OCI-LY7 (cell line): Measurements from ENCODE around the gene WDR35. TPM values are rescaled to one million over a fixed set of nuclear protein-coding genes. Genes with fewer than 3 reads are reported as not detected.

Experiments
- BruUV-seq: library from RNA; stranded (reverse); fragments of 400-500 nt; replicated peaks from 2 replicates; lab custom pipeline; 2021; lab: Mats Ljungman, UMichigan
- CTCF ChIA-PET: fragments of 300-600 bp; sonication (Branson Sonifier 250); formaldehyde crosslinking; loops from one replicate; lab custom pipeline; 2022; ENCODE audit warnings: antibody characterized with exemption; ENCODE audit not compliant: unreplicated experiment; lab: Charles Lee
- POLR2A ChIA-PET: fragments of 300-600 bp; sonication (Branson Sonifier 250); formaldehyde crosslinking; loops from one replicate; lab custom pipeline; 2022; ENCODE audit warnings: antibody characterized with exemption; lab: Charles Lee
- DNase-seq: peaks from one replicate; pipeline ENCODE4 v3.0.0-alpha.2; 2015; ENCODE audit warnings: low spot score
- H2AFZ ChIP-seq: fragments of 200-600 bp; sonication (generic), shearing (Covaris generic); 2 replicates; pipeline ENCODE4 v1.6.1; 2014; ENCODE audit warnings: mild to moderate bottlenecking, antibody characterized with exemption, low read length, moderate library complexity
- H3K27ac ChIP-seq: fragments of 200-600 bp; sonication (generic); 2 replicates; pipeline ENCODE4 v1.5.1; 2014; ENCODE audit warnings: mixed run types, low read depth, mild to moderate bottlenecking, moderate library complexity, low read length, inconsistent platforms; ENCODE audit not compliant: poor library complexity, severe bottlenecking
- H3K36me3 ChIP-seq: fragments of 200-600 bp; sonication (generic); 2 replicates; pipeline ENCODE4 v1.6.1; 2014; ENCODE audit warnings: mild to moderate bottlenecking, antibody characterized with exemption, low read length, moderate library complexity, mixed read lengths; ENCODE audit not compliant: insufficient read depth
- H3K4me1 ChIP-seq: fragments of 200-600 bp; sonication (generic); 2 replicates; pipeline ENCODE4 v1.5.1; 2014; ENCODE audit warnings: mild to moderate bottlenecking, low read length; ENCODE audit not compliant: insufficient read depth, poor library complexity, severe bottlenecking
- H3K4me2 ChIP-seq: fragments of 200-600 bp; sonication (generic); 2 replicates; pipeline ENCODE4 v1.6.1; 2014; ENCODE audit warnings: mild to moderate bottlenecking, low read length
- H3K4me3 ChIP-seq: fragments of 200-600 bp; sonication (generic); 2 replicates; pipeline ENCODE4 v1.5.1; 2014; ENCODE audit warnings: mild to moderate bottlenecking, low read depth, low read length; ENCODE audit not compliant: poor library complexity, severe bottlenecking
- H3K79me2 ChIP-seq: fragments of 200-600 bp; sonication (generic); 2 replicates; pipeline ENCODE4 v1.6.1; 2016; ENCODE audit warnings: low read depth, mild to moderate bottlenecking, low read length, moderate library complexity, mixed read lengths; ENCODE audit not compliant: insufficient read depth
- H3K9me2 ChIP-seq: fragments of 200-600 bp; sonication (generic); 2 replicates; pipeline ENCODE4 v1.6.1; 2016; ENCODE audit warnings: mild to moderate bottlenecking, low read length, mixed read lengths; ENCODE audit not compliant: insufficient read depth
- H3K9me3 ChIP-seq: fragments of 200-600 bp; sonication (generic); 2 replicates; pipeline ENCODE4 v1.6.1; 2014; ENCODE audit warnings: mild to moderate bottlenecking, mixed run types, low read length, mixed read lengths
- H4K20me1 ChIP-seq: fragments of 200-600 bp; sonication (generic); 2 replicates; pipeline ENCODE4 v1.6.1; 2014; ENCODE audit warnings: mild to moderate bottlenecking, antibody characterized with exemption, low read length, moderate library complexity, mixed read lengths; ENCODE audit not compliant: insufficient read depth
- CTCF ChIP-seq: fragments of 200-600 bp; sonication (generic); conservative IDR thresholded peaks from 2 replicates; pipeline ENCODE4 v1.5.1; 2014; ENCODE audit warnings: mild to moderate bottlenecking, antibody characterized with exemption, low read length, moderate library complexity, mixed read lengths
- EZH2phosphoT487 ChIP-seq: fragments of 200-600 bp; sonication (generic); IDR thresholded peaks from 2 replicates; pipeline ENCODE4 v1.6.1; 2018; ENCODE audit warnings: low read depth, borderline replicate concordance, mild to moderate bottlenecking, mixed run types, antibody characterized with exemption, low read length, moderate library complexity, mixed read lengths
- intact Hi-C: fragments of 100-400 bp; cut with micrococcal nuclease; formaldehyde crosslinking; loops from one replicate; pipeline ENCODE4 v1.10.0; 2022; ENCODE audit not compliant: unreplicated experiment
- total RNA-seq, 2 experiments: library from RNA; depleted of rRNA in 1 of 2; stranded (reverse); fragments of >200 nt in 1 of 2; shearing (Covaris generic) in 1 of 2; gene quantifications; 2 replicates each; pipeline ENCODE4 v1.2.3, GENCODE V29; 2014 to 2022

WDR35 gene
- total RNA-seq, 2 experiments from 2014 or later, result 0.06 to 1.5 TPM

- Histone ChIP-seq H3K9me3 (no peaks in the 10 kb centered on the region), H3K9me2 (no peaks in the 10 kb centered on the region), H3K36me3 (no peaks in the 10 kb centered on the region), H3K27ac (no peak overlapping the region), H2AFZ (no peak overlapping the region), H3K4me3 (no peak overlapping the region), H4K20me1 (no peaks in the 10 kb centered on the region), H3K4me2 (no peak overlapping the region), H3K4me1 (no peaks in the 10 kb centered on the region), H3K79me2 (no peaks in the 10 kb centered on the region)
- POLR2A ChIA-PET, result no interaction called here
- intact Hi-C loops, result loop anchor here (5.0 kb wide), 1 partner anchor 62 kb away; no protein-coding TSS in a partner anchor
- CTCF ChIA-PET, result no interaction called here
- no TSS peak for BruUV-seq
- no peak for TF ChIP-seq CTCF
- no peak for TF ChIP-seq EZH2phosphoT487
- no peak for DNase-seq
Observed at GRCh38 chr2:20019747-20020146, 29.8 kb upstream of the WDR35 start.

GRCh38 chr2:20018601-20019152 is 28.8 kb upstream of the WDR35 start:
- intact Hi-C loops, result loop anchor here (5.0 kb wide), 1 partner anchor 61 kb away; no protein-coding TSS in a partner anchor
- DNase-seq, result no peak
- POLR2A ChIA-PET, result interaction anchor here (0.8 kb wide), 1 partner anchor 120 kb away, joined by 4 read pairs; no protein-coding TSS in a partner anchor
- no peak overlapping the region for H3K4me2 ChIP-seq
- H3K36me3 ChIP-seq, result no peaks in the 10 kb centered on the region
- no peak for TF ChIP-seq CTCF
- TF ChIP-seq EZH2phosphoT487, result no peak
- no peaks in the 10 kb centered on the region for H3K79me2 ChIP-seq
- H3K9me3 ChIP-seq, result no peaks in the 10 kb centered on the region
- no peak overlapping the region for H2AFZ ChIP-seq
- CTCF ChIA-PET, result no interaction called here
- H3K9me2 ChIP-seq, result no peaks in the 10 kb centered on the region
- no peak overlapping the region for H3K4me3 ChIP-seq
- H4K20me1 ChIP-seq, result no peaks in the 10 kb centered on the region
- no peak overlapping the region for H3K27ac ChIP-seq
- no peaks in the 10 kb centered on the region for H3K4me1 ChIP-seq
- BruUV-seq, result no TSS peak

GRCh38 chr2:20016346-20016745 is 26.4 kb upstream of the WDR35 start:
- no peak overlapping the region for H2AFZ ChIP-seq
- H3K4me2 ChIP-seq, result no peak overlapping the region
- ChIA-PET POLR2A (no interaction called here), CTCF (no interaction called here)
- intact Hi-C loops, result loop anchor here (5.0 kb wide), 1 partner anchor 59 kb away; no protein-coding TSS in a partner anchor
- no peak overlapping the region for H3K27ac ChIP-seq
- no peaks in the 10 kb centered on the region for H3K79me2 ChIP-seq
- no peaks in the 10 kb centered on the region for H3K9me2 ChIP-seq
- no peaks in the 10 kb centered on the region for H3K9me3 ChIP-seq
- no peak overlapping the region for H3K4me3 ChIP-seq
- no peak for DNase-seq
- BruUV-seq, result no TSS peak
- no peak for TF ChIP-seq EZH2phosphoT487
- no peak; the same call in 1 of the 2 replicates for TF ChIP-seq CTCF
- H4K20me1 ChIP-seq, result no peaks in the 10 kb centered on the region
- H3K4me1 ChIP-seq, result no peaks in the 10 kb centered on the region
- no peaks in the 10 kb centered on the region for H3K36me3 ChIP-seq
